Natural killer cell (primary cell): Measurements from ENCODE around the gene VEPH1. TPM values are rescaled to one million over a fixed set of nuclear protein-coding genes. Genes with fewer than 3 reads are reported as not detected.

Experiments used
- ATAC-seq, 3 donors: fragments of 150-1000 bp in 2 of 3; fragments of 200-7000 bp in 1 of 3; cut with Tn5 transposase; 1 replicate in 1 of 3; 2 replicates in 2 of 3; pipeline ENCODE4 v1.10.0; 2021; ENCODE audit warnings: mild to moderate bottlenecking in 2 of 3, moderate library complexity in 2 of 3
- DNase-seq, 2 donors: peaks; one replicate each; pipeline versions ENCODE4 v3.0.0 to v3.0.0-alpha.2; 2013 to 2021; ENCODE audit warnings: mixed read lengths in 1 of 2
- H3K27ac ChIP-seq: one replicate; pipeline ENCODE4 v1.5.1; 2013; ENCODE audit warnings: mild to moderate bottlenecking, low read length
- H3K27me3 ChIP-seq: one replicate; pipeline ENCODE4 v1.6.1; 2013; ENCODE audit warnings: low read length; ENCODE audit not compliant: control insufficient read depth, insufficient read depth
- H3K36me3 ChIP-seq: one replicate; pipeline ENCODE4 v1.6.1; 2013; ENCODE audit warnings: low read length; ENCODE audit not compliant: control insufficient read depth, insufficient read depth
- H3K4me1 ChIP-seq: one replicate; pipeline ENCODE4 v1.6.1; 2013; ENCODE audit warnings: low read length; ENCODE audit not compliant: control insufficient read depth, insufficient read depth
- H3K4me3 ChIP-seq: one replicate; pipeline ENCODE4 v1.5.1; 2013; ENCODE audit warnings: low read length
- H3K9me3 ChIP-seq: one replicate; pipeline ENCODE4 v1.6.1; 2013; ENCODE audit warnings: low read length; ENCODE audit not compliant: control insufficient read depth, insufficient read depth
- H3K27ac Mint-ChIP-seq, 2 donors: one replicate each; pipeline ENCODE4 v1.8.0; 2022; ENCODE audit warnings: mild to moderate bottlenecking in 2 of 2, mixed read lengths in 2 of 2, moderate library complexity in 1 of 2
- H3K27me3 Mint-ChIP-seq, 2 donors: one replicate each; pipeline ENCODE4 v1.8.0; 2022; ENCODE audit warnings: low read depth in 2 of 2, mixed read lengths in 2 of 2
- H3K36me3 Mint-ChIP-seq: one replicate; pipeline ENCODE4 v1.8.0; 2022; ENCODE audit warnings: mixed read lengths
- H3K4me1 Mint-ChIP-seq, 2 donors: one replicate each; pipeline ENCODE4 v1.8.0; 2022; ENCODE audit warnings: mixed read lengths in 2 of 2
- H3K4me3 Mint-ChIP-seq: one replicate; pipeline ENCODE4 v1.8.0; 2022; ENCODE audit warnings: mild to moderate bottlenecking, moderate library complexity, mixed read lengths
- H3K9me3 Mint-ChIP-seq, 2 donors: one replicate each; pipeline ENCODE4 v1.8.0; 2022; ENCODE audit warnings: mixed read lengths in 2 of 2
- CTCF ChIP-seq: fragments of 200-600 bp; IDR thresholded peaks from one replicate; pipeline ENCODE4 v1.8.0; 2022; ENCODE audit warnings: antibody characterized with exemption
- whole genome bisulfite sequencing: methylation state at CpG from one replicate; pipeline ENCODE4 v1.1.7; 2013; ENCODE audit warnings: missing lambda C conversion rate; ENCODE audit not compliant: insufficient coverage; 5-methylcytosine and 5-hydroxymethylcytosine counted together
- intact Hi-C: fragments of 100-400 bp; cut with micrococcal nuclease; formaldehyde crosslinking; loops from one replicate; pipeline ENCODE4 v1.14.2; 2022
- total RNA-seq, 4 donors: library from RNA; stranded (reverse); fragments of 120-200 nt in 1 of 4; gene quantifications; one replicate each; pipeline versions ENCODE4 v1.2.3 to v1.2.4, GENCODE V29; 2013 to 2022

VEPH1 gene
- total RNA-seq, 3 donors from 2014 or later (not counting 1 experiment from before 2014, with no cell fraction given), result 0.41 to 1.3 (median 0.60) TPM

DNA sequence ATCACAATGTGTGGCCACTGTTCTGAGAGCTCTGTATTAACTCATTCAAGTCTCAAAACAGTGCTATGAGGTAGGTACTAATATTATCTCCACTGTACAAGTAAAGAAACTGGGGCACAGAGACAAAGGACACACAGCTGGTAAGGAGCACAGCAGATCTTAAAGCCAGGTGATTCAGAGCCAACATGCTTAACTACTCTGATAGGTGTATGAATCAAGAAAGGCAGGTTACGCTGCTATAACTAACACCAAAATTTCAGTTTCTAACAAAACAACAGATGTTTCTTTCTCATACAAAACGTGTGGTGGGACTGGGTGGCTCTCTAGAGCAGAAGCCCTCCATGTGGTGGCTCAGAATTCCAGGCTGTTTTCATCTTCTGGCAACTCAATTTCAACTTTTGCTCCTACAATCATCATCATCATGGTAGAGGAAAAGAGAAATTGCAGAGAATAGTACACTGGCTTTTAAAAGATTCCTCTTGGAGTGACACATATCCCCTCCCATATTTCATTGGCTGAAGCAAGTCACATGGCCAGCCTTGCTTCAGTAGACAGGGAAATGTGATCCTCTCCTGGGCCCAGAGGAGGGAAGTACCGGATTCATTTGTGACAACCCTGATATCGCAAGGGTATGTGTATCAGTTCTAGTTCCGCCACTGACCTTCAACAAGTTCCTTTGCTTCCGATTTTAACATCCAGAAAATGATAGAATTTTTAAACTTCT is 192.7 kb downstream of the VEPH1 start:
- H3K27me3 Mint-ChIP-seq, result no peaks in the 10 kb centered on the region
- no peak for ATAC-seq
- Histone ChIP-seq H3K4me1 (no peaks in the 10 kb centered on the region), H3K4me3 (no peak overlapping the region), H3K27ac (no peak overlapping the region), H3K9me3 (no peaks in the 10 kb centered on the region), H3K36me3 (no peaks in the 10 kb centered on the region), H3K27me3 (no peaks in the 10 kb centered on the region)
- intact Hi-C loops, result no loop called here
- H3K4me1 Mint-ChIP-seq, result no peaks in the 10 kb centered on the region
- H3K27ac Mint-ChIP-seq, result no peak overlapping the region
- H3K4me3 Mint-ChIP-seq, result no peak overlapping the region
- 94% methylated on average over 2 of the region's 6 CpGs for WGBS
- no peaks in the 10 kb centered on the region for H3K9me3 Mint-ChIP-seq
- TF ChIP-seq CTCF, result no peak
- no peaks in the 10 kb centered on the region for H3K36me3 Mint-ChIP-seq
- DNase-seq, result no peak

DNA sequence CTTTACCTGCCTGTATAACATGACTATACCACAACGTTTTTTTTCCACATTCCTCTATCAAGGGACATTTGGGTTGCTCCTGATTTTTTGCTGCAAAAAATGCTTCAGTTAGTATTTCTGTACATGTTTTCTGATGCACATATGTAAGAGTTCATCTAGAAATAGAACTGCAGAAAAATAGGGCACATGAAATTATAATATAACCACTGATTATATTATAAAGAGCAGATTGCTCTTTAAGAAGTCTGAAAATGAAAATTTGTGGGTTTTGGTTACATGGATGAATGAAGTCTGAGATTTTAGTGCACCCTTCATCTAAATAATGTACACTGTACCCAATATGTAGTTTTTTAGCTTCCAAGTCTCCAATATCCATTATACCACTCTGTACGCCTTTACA is 196.7 kb downstream of the VEPH1 start:
- H3K27me3 ChIP-seq, result no peaks in the 10 kb centered on the region
- TF ChIP-seq CTCF, result no peak
- H3K36me3 Mint-ChIP-seq, result no peaks in the 10 kb centered on the region
- no peak overlapping the region for H3K27ac ChIP-seq
- H3K27ac Mint-ChIP-seq, result no peak overlapping the region
- no peak overlapping the region for H3K4me3 Mint-ChIP-seq
- no peaks in the 10 kb centered on the region for H3K4me1 ChIP-seq
- H3K36me3 ChIP-seq, result no peaks in the 10 kb centered on the region
- no peaks in the 10 kb centered on the region for H3K27me3 Mint-ChIP-seq
- H3K4me1 Mint-ChIP-seq, result no peaks in the 10 kb centered on the region
- no peaks in the 10 kb centered on the region for H3K9me3 Mint-ChIP-seq
- DNase-seq, result no peak
- H3K4me3 ChIP-seq, result no peak overlapping the region
- no peak for ATAC-seq
- WGBS, result no CpG with 5 or more reads among the region's 2 CpGs
- H3K9me3 ChIP-seq, result no peaks in the 10 kb centered on the region
- intact Hi-C loops, result no loop called here

DNA sequence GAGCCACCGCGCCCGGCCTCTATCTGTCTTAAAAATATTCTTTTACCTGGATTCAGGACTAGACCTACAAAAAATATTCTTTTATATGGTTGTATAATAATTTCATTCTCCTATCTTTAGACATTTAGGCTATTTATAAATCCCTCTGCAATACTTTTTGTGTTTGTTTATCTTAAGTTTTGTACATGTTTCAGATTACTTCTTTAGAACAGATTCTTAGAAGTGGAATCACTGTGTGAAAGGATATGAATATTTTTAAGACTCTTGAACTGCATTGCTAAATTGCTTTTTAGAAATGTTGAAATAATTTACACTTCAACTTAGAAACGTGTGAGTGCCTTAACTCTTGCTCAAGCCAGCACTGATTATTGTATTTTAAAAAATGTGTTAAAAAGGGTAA is 197.8 kb downstream of the VEPH1 start:
- no CpG with 5 or more reads among the region's 4 CpGs for WGBS
- Histone ChIP-seq H3K4me1 (no peaks in the 10 kb centered on the region), H3K9me3 (no peaks in the 10 kb centered on the region), H3K27me3 (no peaks in the 10 kb centered on the region), H3K27ac (no peak overlapping the region), H3K36me3 (no peaks in the 10 kb centered on the region), H3K4me3 (no peak overlapping the region)
- no peaks in the 10 kb centered on the region for H3K9me3 Mint-ChIP-seq
- TF ChIP-seq CTCF, result no peak
- intact Hi-C loops, result no loop called here
- no peaks in the 10 kb centered on the region for H3K27me3 Mint-ChIP-seq
- H3K27ac Mint-ChIP-seq, result no peak overlapping the region
- no peak for ATAC-seq
- H3K36me3 Mint-ChIP-seq, result no peaks in the 10 kb centered on the region
- no peak for DNase-seq
- no peak overlapping the region for H3K4me3 Mint-ChIP-seq
- H3K4me1 Mint-ChIP-seq, result no peaks in the 10 kb centered on the region

- Mint-ChIP-seq H3K4me3 (no peak overlapping the region), H3K4me1 (no peaks in the 10 kb centered on the region), H3K27ac (no peak overlapping the region), H3K9me3 (no peaks in the 10 kb centered on the region), H3K27me3 (peaks cover 0 to 3% of the 10 kb centered on the region in 2 donors), H3K36me3 (no peaks in the 10 kb centered on the region)
- no peaks in the 10 kb centered on the region for H3K27me3 ChIP-seq
- H3K4me3 ChIP-seq, result no peak overlapping the region
- intact Hi-C loops, result no loop called here
- DNase-seq, result no peak
- WGBS, result 92% methylated on average over 2 of the region's 2 CpGs
- H3K36me3 ChIP-seq, result no peaks in the 10 kb centered on the region
- H3K4me1 ChIP-seq, result no peaks in the 10 kb centered on the region
- no peak overlapping the region for H3K27ac ChIP-seq
- no peak for TF ChIP-seq CTCF
- ATAC-seq, result no peak
- H3K9me3 ChIP-seq, result no peaks in the 10 kb centered on the region
Observed at GRCh38 chr3:157301755-157302154, 201.5 kb downstream of the VEPH1 start.
